Measurements from ENCODE around the gene SLC25A12.

SLC25A12 gene

GRCh38 chr2:171889808-171890207 is 4.2 kb downstream of the SLC25A12 start:
- in situ Hi-C loops (cut with MboI; ENCODE audit: low sequenced_read_pairs), result no loop called here

- in situ Hi-C loops (cut with MboI; ENCODE audit: low sequenced_read_pairs), result no loop called here
Measured at GRCh38 chr2:171889333-171889732, 4.7 kb downstream of the SLC25A12 start.

DNA sequence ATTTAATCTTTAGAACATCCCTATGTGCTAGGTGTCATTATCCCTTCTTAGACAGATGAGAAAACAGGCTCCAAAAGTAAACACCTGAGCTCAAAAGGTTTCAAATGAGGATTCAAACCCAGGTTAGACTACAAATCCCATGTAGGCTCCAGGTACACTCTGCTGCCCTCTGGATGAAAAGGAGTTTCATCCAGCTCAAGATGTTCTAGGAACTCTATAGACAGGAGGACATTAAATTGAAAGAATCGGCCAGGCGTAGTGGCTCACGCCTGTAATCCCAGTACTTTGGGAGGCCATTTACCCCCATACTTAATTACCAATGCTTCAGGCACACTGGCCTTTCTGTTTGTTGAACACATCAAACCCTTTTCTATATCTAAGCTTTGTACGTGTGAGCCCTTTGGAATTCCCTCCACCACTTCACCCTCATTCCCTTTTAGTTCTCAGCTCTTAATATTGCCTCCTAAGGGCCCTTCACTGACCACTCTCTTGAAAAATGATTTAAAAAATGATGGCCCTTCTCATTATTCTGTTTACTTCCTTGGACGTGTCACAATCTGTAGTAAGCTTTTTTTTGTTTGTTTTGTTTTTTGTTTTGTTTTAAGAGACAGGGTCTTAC is 10.7 kb downstream of the SLC25A12 start:
- in situ Hi-C loops (cut with MboI; ENCODE audit: low sequenced_read_pairs), result no loop called here

DNA sequence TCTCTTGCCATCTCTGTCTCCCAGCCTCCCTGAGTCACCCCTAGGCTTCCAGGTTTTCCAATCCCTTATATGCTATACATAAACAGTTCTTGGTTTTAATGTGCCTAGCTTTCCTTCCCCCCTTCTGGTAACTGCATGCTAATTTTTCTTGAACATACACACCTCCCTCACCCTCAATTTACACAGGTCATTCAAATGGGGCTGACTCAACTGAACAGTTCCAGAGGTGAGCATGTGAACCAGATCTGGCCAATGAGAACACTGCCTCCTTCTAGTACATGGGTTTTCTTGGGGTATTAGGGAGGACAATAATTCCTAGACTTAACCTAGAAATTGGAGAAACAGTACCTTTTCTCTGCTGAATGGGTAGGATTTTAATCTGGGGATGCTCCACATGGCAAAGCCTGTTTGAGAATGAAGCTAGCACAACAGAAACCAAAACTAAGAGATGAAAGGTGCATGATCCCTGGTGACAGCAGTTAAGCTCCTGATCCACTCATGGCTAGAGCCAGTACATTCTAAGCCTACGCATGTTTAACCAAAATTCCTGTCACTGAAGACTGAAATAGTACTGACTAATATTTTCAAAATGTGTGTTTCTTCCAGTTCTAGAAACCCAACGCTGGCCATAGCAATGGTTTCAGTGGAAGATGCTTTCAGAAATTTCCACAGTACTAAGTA is 11.8 kb downstream of the SLC25A12 start:
- in situ Hi-C loops (cut with MboI; ENCODE audit: low sequenced_read_pairs), result no loop called here

DNA sequence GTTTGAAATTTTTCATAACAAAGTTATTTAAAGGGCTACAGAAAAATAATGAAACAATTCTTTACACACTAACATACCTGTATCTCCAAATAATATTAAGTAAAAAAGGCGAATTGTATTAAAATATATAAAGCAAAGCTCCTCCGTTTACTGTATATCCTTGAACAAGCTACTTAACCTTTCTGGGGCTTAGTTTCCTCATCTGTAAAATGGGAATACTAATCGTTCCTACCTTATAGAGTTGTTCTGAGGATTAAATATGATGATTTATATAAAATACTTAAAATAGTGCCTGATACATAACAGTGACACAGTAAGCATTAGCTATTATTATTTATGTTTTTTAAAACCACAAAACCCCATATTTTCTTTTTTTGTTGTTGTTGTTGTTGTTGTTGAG is 13.3 kb downstream of the SLC25A12 start:
- in situ Hi-C loops (cut with MboI; ENCODE audit: low sequenced_read_pairs), result no loop called here

GRCh38 chr2:171879865-171880264 is 14.2 kb downstream of the SLC25A12 start:
- in situ Hi-C loops (cut with MboI; ENCODE audit: low sequenced_read_pairs), result no loop called here

- in situ Hi-C loops (cut with MboI; ENCODE audit: low sequenced_read_pairs), result no loop called here
Measured at GRCh38 chr2:171878481-171878993, 15.5 kb downstream of the SLC25A12 start.

DNA sequence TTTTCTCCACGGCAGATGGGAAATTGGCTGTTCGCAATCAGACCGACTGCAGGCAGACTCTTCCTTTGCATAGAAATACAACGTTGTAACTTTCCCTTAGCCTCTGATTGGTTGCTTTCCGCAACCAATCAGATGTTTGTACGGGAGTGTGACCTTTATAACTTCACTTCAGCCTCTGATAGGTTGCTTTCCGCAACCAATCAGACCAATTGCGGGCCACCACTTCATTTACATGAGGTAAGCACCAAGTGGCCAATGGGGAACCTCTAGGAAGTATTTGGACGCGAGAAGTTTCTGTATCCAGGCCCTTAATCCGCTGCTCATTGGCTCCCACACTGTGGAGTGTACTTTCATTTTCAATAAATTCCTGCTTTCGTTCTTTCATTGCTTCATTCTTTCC is 19.1 kb downstream of the SLC25A12 start:
- in situ Hi-C loops (cut with MboI; ENCODE audit: low sequenced_read_pairs), result no loop called here

GRCh38 chr2:171874517-171874916 is 19.5 kb downstream of the SLC25A12 start:
- in situ Hi-C loops (cut with MboI; ENCODE audit: low sequenced_read_pairs), result no loop called here

GRCh38 chr2:171864357-171864985 is 29.6 kb downstream of the SLC25A12 start:
- in situ Hi-C loops (cut with MboI; ENCODE audit: low sequenced_read_pairs), result no loop called here

GRCh38 chr2:171862501-171862900 is 31.5 kb downstream of the SLC25A12 start:
- in situ Hi-C loops (cut with MboI; ENCODE audit: low sequenced_read_pairs), result no loop called here

- in situ Hi-C loops (cut with MboI; ENCODE audit: low sequenced_read_pairs), result no loop called here
Measured at GRCh38 chr2:171858397-171858958, 35.6 kb downstream of the SLC25A12 start.

- in situ Hi-C loops (cut with MboI; ENCODE audit: low sequenced_read_pairs), result no loop called here
Measured at GRCh38 chr2:171855401-171855800, 38.6 kb downstream of the SLC25A12 start.

DNA sequence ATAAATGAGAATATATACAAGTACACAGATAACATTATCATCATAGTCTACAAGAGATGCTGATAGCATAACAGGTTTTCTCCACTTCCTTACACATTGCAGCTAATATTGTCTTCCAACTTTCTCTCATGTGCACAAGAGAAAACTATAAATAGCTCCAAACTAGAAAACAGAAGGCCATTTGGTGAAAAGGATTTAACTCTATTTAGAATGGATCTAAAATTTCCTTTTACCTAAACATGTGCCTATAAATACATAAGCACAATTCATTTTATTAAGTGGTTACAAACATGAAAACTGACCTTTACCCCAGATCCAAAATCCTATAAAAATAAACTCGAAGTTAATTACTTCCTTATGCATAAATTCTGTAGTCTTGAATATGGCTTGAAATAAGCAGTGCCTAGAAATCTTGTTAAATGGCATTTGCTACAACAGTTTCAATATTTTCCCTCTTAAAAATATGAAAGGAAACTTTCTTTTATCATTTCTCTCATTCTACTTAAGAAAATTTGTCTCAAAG is 41.6 kb downstream of the SLC25A12 start:
- in situ Hi-C loops (cut with MboI; ENCODE audit: low sequenced_read_pairs), result no loop called here

GRCh38 chr2:171847627-171848026 is 46.4 kb downstream of the SLC25A12 start:
- in situ Hi-C loops (cut with MboI; ENCODE audit: low sequenced_read_pairs), result no loop called here

GRCh38 chr2:171846894-171847293 is 47.1 kb downstream of the SLC25A12 start:
- in situ Hi-C loops (cut with MboI; ENCODE audit: low sequenced_read_pairs), result no loop called here

DNA sequence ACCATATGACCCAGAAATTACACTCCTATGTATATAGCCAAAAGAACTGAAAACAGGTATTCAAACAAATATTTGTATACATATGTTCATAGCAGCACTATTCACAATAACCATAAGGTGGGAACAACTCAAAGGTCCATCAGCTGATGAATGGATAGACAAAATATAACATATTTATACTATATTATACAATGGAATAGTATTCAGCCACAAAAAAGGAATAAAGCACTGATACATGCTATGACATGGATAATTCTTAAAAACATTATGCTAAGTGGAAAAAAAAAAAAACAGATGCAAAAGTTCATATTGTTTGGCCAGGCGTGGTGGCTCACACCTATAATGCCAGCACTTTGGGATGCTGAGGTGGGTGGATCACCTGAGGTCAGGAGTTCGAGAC is 52.0 kb downstream of the SLC25A12 start:
- in situ Hi-C loops (cut with MboI; ENCODE audit: low sequenced_read_pairs), result no loop called here

GRCh38 chr2:171837736-171838135 is 56.3 kb downstream of the SLC25A12 start:
- in situ Hi-C loops (cut with MboI; ENCODE audit: low sequenced_read_pairs), result no loop called here

- in situ Hi-C loops (cut with MboI; ENCODE audit: low sequenced_read_pairs), result no loop called here
Measured at GRCh38 chr2:171836146-171836910, 57.7 kb downstream of the SLC25A12 start.

DNA sequence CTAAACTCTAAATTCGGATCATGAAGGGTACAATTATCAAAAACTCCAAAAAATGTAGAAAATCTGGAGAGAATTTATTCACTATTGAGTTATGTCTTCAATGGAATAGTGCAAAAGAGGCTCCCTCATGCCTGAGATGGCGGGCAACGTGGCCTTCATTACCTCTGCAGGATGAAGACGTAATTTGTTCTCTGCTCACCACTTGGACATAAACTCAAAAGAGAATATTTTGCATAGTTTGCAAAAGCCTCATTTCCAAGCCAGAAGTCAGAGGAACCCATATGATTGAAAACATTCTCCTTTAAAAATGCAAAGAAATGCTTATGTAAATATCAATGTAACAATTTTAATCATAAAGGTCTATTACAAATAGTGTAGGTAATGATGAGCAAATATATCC is 58.7 kb downstream of the SLC25A12 start:
- in situ Hi-C loops (cut with MboI; ENCODE audit: low sequenced_read_pairs), result no loop called here

DNA sequence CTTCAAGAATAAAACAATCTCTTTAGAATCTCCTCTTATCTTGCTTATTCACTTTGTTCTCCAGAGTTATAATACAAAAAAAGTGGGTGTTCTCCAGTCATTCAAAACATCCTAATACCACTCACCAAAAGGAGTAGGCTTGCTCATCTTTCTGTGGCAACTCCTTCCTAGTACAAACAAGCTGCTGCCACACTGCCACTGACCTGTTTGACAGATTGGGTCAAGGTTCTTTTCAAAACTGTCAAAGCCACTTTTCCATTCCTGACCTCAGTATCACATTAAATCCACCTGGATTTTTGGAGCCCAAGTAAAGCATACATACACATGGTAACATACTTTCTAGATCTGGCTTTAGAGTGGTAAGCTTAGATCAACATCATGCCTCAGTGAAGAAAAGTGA is 59.8 kb downstream of the SLC25A12 start:
- in situ Hi-C loops (cut with MboI; ENCODE audit: low sequenced_read_pairs), result no loop called here
